ENCODE results near the gene COMTD1.
"Not testable (repeated sequence)": the region's sequence is repeated elsewhere in the genome, so short reads cannot be mapped to it uniquely, and the experiment has no call there.

COMTD1 gene

GRCh38 chr10:75202321-75203045 lies 33.3 kb downstream of the COMTD1 start:
- H3K27ac ChIP-seq (ENCODE audit: low read depth, low read length): no peak overlapping the region
- no peak overlapping the region for H2AFZ ChIP-seq (ENCODE audit: low read depth, low read length, severe bottlenecking)
- H3F3A ChIP-seq (ENCODE audit: insufficient read depth): no peaks in the 10 kb centered on the region
- no peaks in the 10 kb centered on the region for H3K9me2 ChIP-seq (replicated peaks; ENCODE audit: insufficient read depth, low read length)
- no peak overlapping the region for H3K4me3 ChIP-seq (ENCODE audit: insufficient read depth, low read length, poor library complexity, severe bottlenecking)
- no peaks in the 10 kb centered on the region for H3K36me3 ChIP-seq (ENCODE audit: low read length)
- no peaks in the 10 kb centered on the region for H3K79me2 ChIP-seq (ENCODE audit: insufficient read depth, low read length)
- H3K27me3 ChIP-seq (ENCODE audit: low read length): no peaks in the 10 kb centered on the region
- no peak overlapping the region for H3K4me2 ChIP-seq (ENCODE audit: low read depth, low read length, poor library complexity, severe bottlenecking)
- no peak for TF ChIP-seq CTCF (IDR thresholded peaks at IDR 0.05; ENCODE audit: insufficient read depth, low read length, poor library complexity, severe bottlenecking)
- no peak for TF ChIP-seq EZH2phosphoT487 (conservative IDR thresholded peaks at IDR 0.05; ENCODE audit: low read length)
- H3K9ac ChIP-seq (ENCODE audit: low read length): no peak overlapping the region
- H4K20me1 ChIP-seq (ENCODE audit: low read depth, low read length): no peaks in the 10 kb centered on the region
- no peaks in the 10 kb centered on the region for H3K9me3 ChIP-seq (ENCODE audit: insufficient read depth, low read length)

- Histone ChIP-seq H4K20me1 (ENCODE audit: low read depth, low read length) (no peaks in the 10 kb centered on the region), H3K27me3 (ENCODE audit: low read length) (no peaks in the 10 kb centered on the region), H3K4me2 (ENCODE audit: low read depth, low read length, poor library complexity, severe bottlenecking) (no peak overlapping the region), H3K27ac (ENCODE audit: low read depth, low read length) (no peak overlapping the region), H3K36me3 (ENCODE audit: low read length) (no peaks in the 10 kb centered on the region), H3F3A (ENCODE audit: insufficient read depth) (no peaks in the 10 kb centered on the region), H3K9me2 (replicated peaks; ENCODE audit: insufficient read depth, low read length) (no peaks in the 10 kb centered on the region), H3K4me3 (ENCODE audit: insufficient read depth, low read length, poor library complexity, severe bottlenecking) (no peak overlapping the region), H3K79me2 (ENCODE audit: insufficient read depth, low read length) (no peaks in the 10 kb centered on the region), H3K9ac (ENCODE audit: low read length) (no peak overlapping the region), H3K9me3 (ENCODE audit: insufficient read depth, low read length) (no peaks in the 10 kb centered on the region), H2AFZ (ENCODE audit: low read depth, low read length, severe bottlenecking) (no peak overlapping the region)
- TF ChIP-seq CTCF (IDR thresholded peaks at IDR 0.05; ENCODE audit: insufficient read depth, low read length, poor library complexity, severe bottlenecking) (no peak), EZH2phosphoT487 (conservative IDR thresholded peaks at IDR 0.05; ENCODE audit: low read length) (no peak)
These were observed 33.9 kb downstream of the COMTD1 start for GRCh38 chr10:75201793-75202307.

- H4K20me1 ChIP-seq (ENCODE audit: low read depth, low read length); H3F3A ChIP-seq (ENCODE audit: insufficient read depth); H3K27ac ChIP-seq (ENCODE audit: low read depth, low read length); H3K9ac ChIP-seq (ENCODE audit: low read length); H3K4me3 ChIP-seq (ENCODE audit: insufficient read depth, low read length, poor library complexity, severe bottlenecking); H3K36me3 ChIP-seq (ENCODE audit: low read length); H3K9me3 ChIP-seq (ENCODE audit: insufficient read depth, low read length); H3K4me2 ChIP-seq (ENCODE audit: low read depth, low read length, poor library complexity, severe bottlenecking); H3K79me2 ChIP-seq (ENCODE audit: insufficient read depth, low read length); H2AFZ ChIP-seq (ENCODE audit: low read depth, low read length, severe bottlenecking); H3K9me2 ChIP-seq (replicated peaks; ENCODE audit: insufficient read depth, low read length); H3K27me3 ChIP-seq (ENCODE audit: low read length): not testable (repeated sequence)
These were observed 35.8 kb downstream of the COMTD1 start for GRCh38 chr10:75199949-75200348.

GRCh38 chr10:75197906-75198305 lies 37.9 kb downstream of the COMTD1 start:
- TF ChIP-seq CTCF (IDR thresholded peaks at IDR 0.05; ENCODE audit: insufficient read depth, low read length, poor library complexity, severe bottlenecking) (no peak), EZH2phosphoT487 (conservative IDR thresholded peaks at IDR 0.05; ENCODE audit: low read length) (no peak)
- H3K4me2 ChIP-seq (ENCODE audit: low read depth, low read length, poor library complexity, severe bottlenecking): no peak overlapping the region
- H3K79me2 ChIP-seq (ENCODE audit: insufficient read depth, low read length): no peaks in the 10 kb centered on the region
- no peak overlapping the region for H3K27ac ChIP-seq (ENCODE audit: low read depth, low read length)
- H3K27me3 ChIP-seq (ENCODE audit: low read length): no peaks in the 10 kb centered on the region
- H4K20me1 ChIP-seq (ENCODE audit: low read depth, low read length): no peaks in the 10 kb centered on the region
- no peaks in the 10 kb centered on the region for H3K9me3 ChIP-seq (ENCODE audit: insufficient read depth, low read length)
- H3K4me3 ChIP-seq (ENCODE audit: insufficient read depth, low read length, poor library complexity, severe bottlenecking): no peak overlapping the region
- H3F3A ChIP-seq (ENCODE audit: insufficient read depth): no peaks in the 10 kb centered on the region
- H2AFZ ChIP-seq (ENCODE audit: low read depth, low read length, severe bottlenecking): no peak overlapping the region
- H3K36me3 ChIP-seq (ENCODE audit: low read length): no peaks in the 10 kb centered on the region
- H3K9ac ChIP-seq (ENCODE audit: low read length): no peak overlapping the region
- no peaks in the 10 kb centered on the region for H3K9me2 ChIP-seq (replicated peaks; ENCODE audit: insufficient read depth, low read length)

Measured in SU-DHL-6 (cell line).